H9 (cell line): ENCODE results near the gene PPP2R3B. TPM values are rescaled to one million over a fixed set of nuclear protein-coding genes. Genes with fewer than 3 reads are reported as not detected.

Experiments used
- DNase-seq: peaks from one replicate; pipeline ENCODE4 v3.0.0-alpha.2; 2017
- H2AFZ ChIP-seq: one replicate; pipeline ENCODE4 v1.6.1; 2013; ENCODE audit warnings: mild to moderate bottlenecking, low read length, control low read depth, moderate library complexity
- H2AK5ac ChIP-seq: 2 replicates; pipeline ENCODE4 v1.6.1; 2013; ENCODE audit warnings: low read length, control low read depth, mixed read lengths; ENCODE audit not compliant: insufficient read length
- H2BK120ac ChIP-seq: one replicate; pipeline ENCODE4 v1.6.1; 2013; ENCODE audit warnings: low read depth, mild to moderate bottlenecking, low read length, control low read depth, inconsistent platforms; ENCODE audit not compliant: poor library complexity, severe bottlenecking
- H2BK12ac ChIP-seq: 2 replicates; pipeline ENCODE4 v1.6.1; 2013; ENCODE audit warnings: low read length, control low read depth, mixed read lengths, low read depth; ENCODE audit not compliant: insufficient read length
- H2BK15ac ChIP-seq: 2 replicates; pipeline ENCODE4 v1.6.1; 2013; ENCODE audit warnings: low read depth, low read length, control low read depth
- H2BK20ac ChIP-seq: one replicate; pipeline ENCODE4 v1.6.1; 2013; ENCODE audit warnings: low read depth, mild to moderate bottlenecking, low read length, control low read depth, inconsistent platforms; ENCODE audit not compliant: poor library complexity, severe bottlenecking
- H2BK5ac ChIP-seq: 2 replicates; pipeline ENCODE4 v1.6.1; 2013; ENCODE audit warnings: low read length, control low read depth, mixed read lengths; ENCODE audit not compliant: insufficient read length
- H3K14ac ChIP-seq: 2 replicates; pipeline ENCODE4 v1.6.1; 2013; ENCODE audit warnings: low read length, control low read depth; ENCODE audit not compliant: insufficient read depth
- H3K18ac ChIP-seq: 2 replicates; pipeline ENCODE4 v1.6.1; 2013; ENCODE audit warnings: low read depth, mild to moderate bottlenecking, mixed read lengths, low read length, control low read depth; ENCODE audit not compliant: insufficient read length
- H3K23ac ChIP-seq: 2 replicates; pipeline ENCODE4 v1.6.1; 2013; ENCODE audit warnings: low read length, control low read depth, mixed read lengths, low read depth; ENCODE audit not compliant: insufficient read length
- H3K23me2 ChIP-seq: 2 replicates; pipeline ENCODE4 v1.6.1; 2013; ENCODE audit warnings: low read depth, mild to moderate bottlenecking, mixed read lengths, low read length, control low read depth; ENCODE audit not compliant: insufficient read length, poor library complexity, severe bottlenecking
- H3K27ac ChIP-seq: 2 replicates; pipeline ENCODE4 v1.5.1; 2013; ENCODE audit warnings: low read length, control low read depth, mixed read lengths, low read depth; ENCODE audit not compliant: insufficient read length
- H3K27me3 ChIP-seq: 2 replicates; pipeline ENCODE4 v1.6.1; 2013; ENCODE audit warnings: low read length, control low read depth, inconsistent platforms; ENCODE audit not compliant: insufficient read depth
- H3K4ac ChIP-seq: 2 replicates; pipeline ENCODE4 v1.6.1; 2013; ENCODE audit warnings: low read depth, mild to moderate bottlenecking, control low read depth, inconsistent platforms, low read length, moderate library complexity
- H3K4me1 ChIP-seq: 2 replicates; pipeline ENCODE4 v1.6.1; 2013; ENCODE audit warnings: low read length, control low read depth, inconsistent platforms; ENCODE audit not compliant: insufficient read depth
- H3K4me2 ChIP-seq: 2 replicates; pipeline ENCODE4 v1.6.1; 2013; ENCODE audit warnings: low read length, control low read depth, mixed read lengths; ENCODE audit not compliant: insufficient read length, insufficient read depth
- H3K56ac ChIP-seq: 2 replicates; pipeline ENCODE4 v1.6.1; 2013; ENCODE audit warnings: low read depth, mild to moderate bottlenecking, mixed read lengths, low read length, control low read depth; ENCODE audit not compliant: insufficient read length
- H3K79me1 ChIP-seq: 2 replicates; pipeline ENCODE4 v1.6.1; 2013; ENCODE audit warnings: low read depth, mild to moderate bottlenecking, moderate library complexity, low read length, control low read depth, inconsistent platforms; ENCODE audit not compliant: insufficient read depth, poor library complexity, severe bottlenecking
- H3K79me2 ChIP-seq: 2 replicates; pipeline ENCODE4 v1.6.1; 2013; ENCODE audit warnings: low read length, control low read depth, inconsistent platforms; ENCODE audit not compliant: insufficient read depth
- H3K9ac ChIP-seq: 2 replicates; pipeline ENCODE4 v1.6.1; 2013; ENCODE audit warnings: low read length, control low read depth, mixed read lengths; ENCODE audit not compliant: insufficient read length; ENCODE audit errors: extremely low read depth
- H3K9me3 ChIP-seq: one replicate; pipeline ENCODE4 v1.6.1; 2013; ENCODE audit warnings: low read depth, low read length, inconsistent platforms; ENCODE audit not compliant: control insufficient read depth
- H3T11ph ChIP-seq: one replicate; pipeline ENCODE4 v1.6.1; 2013; ENCODE audit warnings: mild to moderate bottlenecking, low read length, control low read depth, inconsistent platforms
- H4K20me1 ChIP-seq: one replicate; pipeline ENCODE4 v1.6.1; 2013; ENCODE audit not compliant: control insufficient read depth, insufficient read length, insufficient read depth
- H4K5ac ChIP-seq: 2 replicates; pipeline ENCODE4 v1.6.1; 2013; ENCODE audit warnings: low read depth, mild to moderate bottlenecking, mixed read lengths, low read length, control low read depth; ENCODE audit not compliant: insufficient read length
- H4K8ac ChIP-seq: replicated peaks from 2 replicates; pipeline ENCODE4 v1.6.1; 2013; ENCODE audit warnings: low read length, control low read depth, mixed read lengths, low read depth; ENCODE audit not compliant: insufficient read length
- H4K91ac ChIP-seq: 2 replicates; pipeline ENCODE4 v1.6.1; 2013; ENCODE audit warnings: low read depth, mild to moderate bottlenecking, moderate library complexity, mixed read lengths, low read length, control low read depth; ENCODE audit not compliant: insufficient read length
- H3K27ac Mint-ChIP-seq, 3 experiments: 2 replicates in 2 of 3; 3 replicates in 1 of 3; pipeline ENCODE4 v1.8.0; 2020 to 2021; ENCODE audit warnings: mixed read lengths in 3 of 3, mild to moderate bottlenecking in 1 of 3, moderate library complexity in 1 of 3
- H3K27me3 Mint-ChIP-seq: 2 replicates; pipeline ENCODE4 v1.8.0; 2021; ENCODE audit warnings: low read depth, mild to moderate bottlenecking, moderate library complexity, mixed read lengths
- H3K36me3 Mint-ChIP-seq, 3 experiments: 2 replicates in 2 of 3; 3 replicates in 1 of 3; pipeline ENCODE4 v1.8.0; 2020 to 2021; ENCODE audit warnings: low read depth in 3 of 3, mixed read lengths in 3 of 3; ENCODE audit not compliant: insufficient read depth in 1 of 3
- H3K4me1 Mint-ChIP-seq, 2 experiments: 2 replicates each; pipeline ENCODE4 v1.8.0; 2020; ENCODE audit warnings: mixed read lengths in 2 of 2
- H3K4me3 Mint-ChIP-seq, 2 experiments: 2 replicates in 1 of 2; 3 replicates in 1 of 2; pipeline ENCODE4 v1.8.0; 2020 to 2021; ENCODE audit warnings: mild to moderate bottlenecking in 2 of 2, mixed read lengths in 2 of 2, moderate library complexity in 1 of 2
- H3K9me3 Mint-ChIP-seq, 2 experiments: 2 replicates in 1 of 2; 3 replicates in 1 of 2; pipeline ENCODE4 v1.8.0; 2020; ENCODE audit warnings: mild to moderate bottlenecking in 2 of 2, mixed read lengths in 2 of 2, moderate library complexity in 1 of 2
- whole genome bisulfite sequencing: extraction: QIAGEN DNeasy Blood & Tissue Kit; methylation state at CpG from one replicate; pipeline ENCODE4 v1.1.7; 2013; ENCODE audit warnings: missing lambda C conversion rate, low lambda C conversion rate, mixed read lengths; ENCODE audit not compliant: insufficient read length; ENCODE audit errors: extremely low coverage; 5-methylcytosine and 5-hydroxymethylcytosine counted together
- total RNA-seq: library from RNA; stranded (reverse); gene quantifications from 2 replicates; pipeline ENCODE4 v1.2.1, GENCODE V29; 2021
- TF ChIP-seq, protein P1 (sequence below): fragments of 200-600 bp; sonication (generic); conservative IDR thresholded peaks from 3 replicates; pipeline ENCODE4 v1.8.0; 2021; ENCODE audit warnings: antibody characterized with exemption, mild to moderate bottlenecking

PPP2R3B gene
- total RNA-seq, 1 experiment from 2014 or later: 72.1 TPM

DNA sequence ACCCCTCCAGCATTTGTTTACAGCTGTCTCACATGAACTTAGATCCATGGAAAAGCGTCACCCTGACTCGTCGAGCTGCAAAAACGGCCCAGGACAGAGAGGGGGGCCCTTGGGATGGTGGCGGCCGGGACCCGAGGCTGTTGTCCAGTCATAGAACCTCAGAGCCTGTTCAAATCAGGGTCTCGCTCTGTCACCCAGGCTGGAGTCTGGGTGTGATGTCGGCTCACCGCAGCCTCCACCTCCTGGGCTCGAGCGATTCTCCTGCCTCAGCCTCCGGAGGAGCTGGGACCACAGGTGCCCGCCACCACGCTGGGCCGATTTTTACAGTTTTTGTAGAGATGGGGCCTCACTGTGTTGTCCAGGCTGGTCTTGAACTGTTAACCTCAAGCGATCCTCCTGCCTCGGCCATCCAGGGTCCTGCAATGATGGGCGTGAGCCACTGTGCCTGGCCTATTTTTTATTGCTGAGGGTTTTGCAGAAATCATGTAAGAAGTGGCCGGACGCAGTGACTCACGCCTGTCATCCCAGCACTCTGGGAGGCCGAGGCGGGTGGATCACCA is 42.6 kb upstream of the PPP2R3B start:
- no peak overlapping the region for H2BK120ac ChIP-seq
- H3K27ac ChIP-seq: no peak overlapping the region
- no peak overlapping the region for H2AFZ ChIP-seq
- DNase-seq: no peak
- no peak overlapping the region for H2BK20ac ChIP-seq
- H4K91ac ChIP-seq: no peak overlapping the region
- H3T11ph ChIP-seq: no peak overlapping the region
- H3K4me1 Mint-ChIP-seq: peaks cover 0 to 10% of the 10 kb centered on the region in 2 experiments; a peak in 2 of 4 replicates
- no CpG with 5 or more reads among the region's 24 CpGs for WGBS
- H2BK5ac ChIP-seq: no peak overlapping the region
- no peak overlapping the region for H3K27ac Mint-ChIP-seq
- no peak overlapping the region for H2BK15ac ChIP-seq
- no peak overlapping the region for H3K14ac ChIP-seq
- H3K79me1 ChIP-seq: no peaks in the 10 kb centered on the region
- peaks cover 0 to 3% of the 10 kb centered on the region in 2 experiments; a peak in 2 of 5 replicates for H3K9me3 Mint-ChIP-seq
- no peak overlapping the region for H3K23ac ChIP-seq
- no peaks in the 10 kb centered on the region for H3K4me1 ChIP-seq
- 0 out of 7 replicates have a peak, but pooled peaks cover 0 to 5% (median 0%) of the 10 kb centered on the region in 3 experiments for H3K36me3 Mint-ChIP-seq
- H4K8ac ChIP-seq: no peak overlapping the region
- H2AK5ac ChIP-seq: no peak overlapping the region
- no peak overlapping the region for H4K5ac ChIP-seq
- H3K18ac ChIP-seq: no peak overlapping the region
- TF ChIP-seq, protein P1, sequence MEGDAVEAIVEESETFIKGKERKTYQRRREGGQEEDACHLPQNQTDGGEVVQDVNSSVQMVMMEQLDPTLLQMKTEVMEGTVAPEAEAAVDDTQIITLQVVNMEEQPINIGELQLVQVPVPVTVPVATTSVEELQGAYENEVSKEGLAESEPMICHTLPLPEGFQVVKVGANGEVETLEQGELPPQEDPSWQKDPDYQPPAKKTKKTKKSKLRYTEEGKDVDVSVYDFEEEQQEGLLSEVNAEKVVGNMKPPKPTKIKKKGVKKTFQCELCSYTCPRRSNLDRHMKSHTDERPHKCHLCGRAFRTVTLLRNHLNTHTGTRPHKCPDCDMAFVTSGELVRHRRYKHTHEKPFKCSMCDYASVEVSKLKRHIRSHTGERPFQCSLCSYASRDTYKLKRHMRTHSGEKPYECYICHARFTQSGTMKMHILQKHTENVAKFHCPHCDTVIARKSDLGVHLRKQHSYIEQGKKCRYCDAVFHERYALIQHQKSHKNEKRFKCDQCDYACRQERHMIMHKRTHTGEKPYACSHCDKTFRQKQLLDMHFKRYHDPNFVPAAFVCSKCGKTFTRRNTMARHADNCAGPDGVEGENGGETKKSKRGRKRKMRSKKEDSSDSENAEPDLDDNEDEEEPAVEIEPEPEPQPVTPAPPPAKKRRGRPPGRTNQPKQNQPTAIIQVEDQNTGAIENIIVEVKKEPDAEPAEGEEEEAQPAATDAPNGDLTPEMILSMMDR: no peak
- peaks cover 4% of the 10 kb centered on the region for H4K20me1 ChIP-seq
- H3K9ac ChIP-seq: no peak overlapping the region
- no peaks in the 10 kb centered on the region; the same call in 1 of the 2 replicates for H3K27me3 ChIP-seq
- peaks cover 47% of the 10 kb centered on the region for H3K27me3 Mint-ChIP-seq
- no peak overlapping the region for H3K4ac ChIP-seq
- no peak overlapping the region for H2BK12ac ChIP-seq
- H3K9me3 ChIP-seq: no peaks in the 10 kb centered on the region
- H3K56ac ChIP-seq: no peak overlapping the region
- H3K23me2 ChIP-seq: no peaks in the 10 kb centered on the region
- no peak overlapping the region for H3K4me2 ChIP-seq
- H3K4me3 Mint-ChIP-seq: peak overlapping the region in 1 of 2 experiments; percentile 19; a peak in 1 of 5 replicates
- no peaks in the 10 kb centered on the region for H3K79me2 ChIP-seq
